HG02884 (cell line): ENCODE measurements around the gene SLC9A2.

Experiments
- ATAC-seq: cut with Tn5 transposase; IDR thresholded peaks from one replicate; pipeline ENCODE4 v1.9.1; 2021; ENCODE audit warnings: mild to moderate bottlenecking, moderate library complexity; ENCODE audit not compliant: unreplicated experiment

The SLC9A2 gene

DNA sequence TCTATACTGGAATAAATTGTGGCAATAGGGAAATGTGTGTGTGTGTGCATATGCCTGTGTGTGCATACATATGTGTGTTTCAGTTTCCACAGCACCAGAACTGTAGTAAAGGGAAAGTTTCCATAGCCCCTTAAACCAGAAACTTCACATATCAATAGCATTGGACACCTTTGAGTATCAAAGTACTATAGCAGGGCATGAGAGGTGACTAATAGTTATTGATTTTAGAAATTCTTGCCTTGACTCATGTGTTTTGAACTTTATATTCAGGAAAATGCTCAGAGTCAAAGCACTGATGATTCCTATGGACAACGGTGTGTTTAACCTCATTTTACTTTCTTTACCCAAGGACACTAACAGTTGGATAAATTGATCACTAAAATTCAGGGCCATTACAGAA lies 50.0 kb downstream of the SLC9A2 start:
- no peak for ATAC-seq

DNA sequence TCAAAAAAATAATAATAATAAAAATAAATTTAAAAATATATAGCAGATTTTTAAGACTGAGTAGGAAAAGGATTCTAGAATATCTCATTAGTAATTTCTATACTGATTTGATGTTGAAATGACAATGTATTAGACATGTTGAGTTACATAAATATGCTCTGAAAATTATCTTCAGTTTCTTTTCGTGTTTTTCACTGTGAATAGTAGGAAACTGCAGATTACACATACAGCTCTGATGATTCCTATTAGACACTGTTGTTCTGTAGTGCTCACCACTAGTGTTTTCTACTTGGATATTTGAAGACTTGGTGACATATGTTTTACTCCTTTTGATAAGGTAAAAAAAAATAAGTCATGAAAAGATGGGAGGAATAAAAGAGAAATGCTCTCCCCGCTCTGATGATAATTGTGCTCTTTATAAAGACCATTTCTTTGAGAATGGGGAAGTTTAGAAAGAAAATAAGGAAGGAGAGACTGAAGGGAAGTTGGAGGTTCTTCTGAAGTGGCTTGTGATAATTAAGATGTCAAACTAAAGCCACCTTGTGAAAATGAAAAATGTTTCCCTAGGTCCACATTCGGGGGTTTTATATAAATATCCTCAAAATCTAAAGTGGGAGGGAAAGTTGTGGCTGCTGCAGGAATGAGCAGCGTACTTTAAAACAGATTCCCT lies 52.9 kb downstream of the SLC9A2 start:
- ATAC-seq: no peak

DNA sequence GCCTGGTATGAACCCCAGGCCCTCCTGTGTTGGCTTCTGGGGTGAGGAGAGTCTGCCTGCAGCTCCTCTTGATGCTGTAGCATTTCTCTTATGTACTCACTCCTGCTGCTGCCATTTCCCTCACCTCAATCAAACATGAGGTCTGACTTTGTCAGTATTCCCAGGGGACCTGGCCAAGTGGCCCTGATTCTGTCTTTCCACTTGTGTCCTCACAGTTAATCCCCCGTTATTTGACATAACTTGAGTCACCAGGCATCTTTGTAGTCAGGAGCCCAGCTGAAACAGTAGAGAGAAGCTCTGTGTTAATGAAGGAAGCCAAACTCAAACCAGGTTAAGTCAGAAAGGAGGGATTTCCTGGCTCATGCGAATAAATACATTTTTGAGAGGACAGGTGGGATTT lies 55.0 kb downstream of the SLC9A2 start:
- no peak for ATAC-seq

DNA sequence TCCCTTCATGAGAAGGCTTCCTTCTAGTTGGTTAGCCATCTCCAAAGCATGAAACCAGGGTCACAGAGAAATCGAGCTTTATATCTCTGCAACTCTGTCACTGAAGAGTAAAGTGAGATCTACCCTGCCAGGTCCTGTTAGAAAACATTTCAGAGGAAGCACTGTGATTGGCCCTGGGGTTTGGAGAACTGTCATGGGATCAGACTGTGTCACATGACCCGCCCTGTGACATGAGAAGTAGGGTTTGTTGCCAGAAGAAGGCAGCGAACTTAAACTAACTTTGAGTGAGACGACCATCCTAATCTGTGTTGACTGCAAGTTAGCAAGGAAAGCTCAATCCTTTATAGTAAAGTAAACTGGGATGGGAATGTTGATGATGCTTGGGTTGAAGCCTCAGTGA lies 55.5 kb downstream of the SLC9A2 start:
- no peak for ATAC-seq

DNA sequence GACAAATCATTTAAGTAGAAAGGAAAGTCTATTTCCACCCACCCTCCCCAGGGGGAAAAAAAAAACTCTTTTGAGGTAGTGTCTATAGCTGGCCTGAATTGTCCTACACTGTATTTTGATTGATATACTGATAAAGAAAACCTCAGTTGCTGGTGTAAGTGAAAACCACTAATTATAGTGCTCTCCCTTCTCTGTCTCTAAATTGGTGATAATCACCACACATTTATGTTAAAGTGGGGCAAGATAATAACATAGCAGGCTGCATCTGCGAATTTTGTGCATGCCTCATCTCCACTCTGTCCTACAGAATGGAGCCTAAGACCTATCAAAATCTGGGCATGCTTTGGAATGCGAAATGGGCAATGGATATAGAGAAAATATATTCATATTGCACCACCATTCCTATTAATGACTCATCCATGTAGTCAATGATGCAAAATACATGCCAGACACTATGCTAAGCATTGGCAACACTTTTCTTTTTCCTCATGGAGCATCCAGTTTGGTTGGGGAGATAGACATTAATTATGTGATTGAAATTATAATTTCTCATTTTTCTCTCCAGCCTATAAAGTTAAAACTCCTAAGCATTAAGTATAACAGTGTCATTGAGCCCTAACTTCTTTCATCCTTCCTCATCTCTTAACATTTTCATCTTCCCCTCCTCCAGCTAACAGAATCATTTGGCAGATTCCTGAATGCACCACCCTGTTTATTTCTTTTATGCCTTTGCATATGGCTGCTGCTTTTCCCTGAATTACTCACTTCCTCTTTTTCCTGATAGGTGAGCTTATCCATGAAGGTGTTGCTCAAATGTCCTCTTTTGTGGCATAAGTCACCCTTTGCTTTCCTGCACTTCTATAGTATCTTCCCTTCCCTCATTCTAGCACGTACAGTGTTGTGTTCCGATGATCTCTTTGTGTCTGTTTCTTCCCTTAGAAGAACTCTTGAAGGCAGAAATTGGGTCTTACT lies 58.2 kb downstream of the SLC9A2 start:
- no peak for ATAC-seq

DNA sequence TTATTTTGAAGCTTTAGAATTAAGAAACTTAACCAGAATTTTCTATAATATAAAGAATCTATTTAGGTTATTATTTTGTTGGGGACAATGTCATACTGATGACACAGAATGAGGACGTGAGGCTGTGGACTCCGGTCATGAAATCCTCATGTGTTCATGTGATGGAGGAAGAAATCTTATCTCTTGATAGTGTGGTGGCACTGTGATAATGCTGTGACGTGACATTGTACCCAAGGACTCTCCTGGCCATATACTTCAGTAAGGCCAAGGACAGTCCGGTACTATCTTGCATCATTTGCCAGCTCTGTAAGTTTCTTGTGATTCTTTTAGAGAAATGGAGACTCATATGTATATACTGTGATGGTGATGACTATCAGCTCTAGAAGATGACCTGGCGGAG lies 59.1 kb downstream of the SLC9A2 start:
- ATAC-seq: no peak

DNA sequence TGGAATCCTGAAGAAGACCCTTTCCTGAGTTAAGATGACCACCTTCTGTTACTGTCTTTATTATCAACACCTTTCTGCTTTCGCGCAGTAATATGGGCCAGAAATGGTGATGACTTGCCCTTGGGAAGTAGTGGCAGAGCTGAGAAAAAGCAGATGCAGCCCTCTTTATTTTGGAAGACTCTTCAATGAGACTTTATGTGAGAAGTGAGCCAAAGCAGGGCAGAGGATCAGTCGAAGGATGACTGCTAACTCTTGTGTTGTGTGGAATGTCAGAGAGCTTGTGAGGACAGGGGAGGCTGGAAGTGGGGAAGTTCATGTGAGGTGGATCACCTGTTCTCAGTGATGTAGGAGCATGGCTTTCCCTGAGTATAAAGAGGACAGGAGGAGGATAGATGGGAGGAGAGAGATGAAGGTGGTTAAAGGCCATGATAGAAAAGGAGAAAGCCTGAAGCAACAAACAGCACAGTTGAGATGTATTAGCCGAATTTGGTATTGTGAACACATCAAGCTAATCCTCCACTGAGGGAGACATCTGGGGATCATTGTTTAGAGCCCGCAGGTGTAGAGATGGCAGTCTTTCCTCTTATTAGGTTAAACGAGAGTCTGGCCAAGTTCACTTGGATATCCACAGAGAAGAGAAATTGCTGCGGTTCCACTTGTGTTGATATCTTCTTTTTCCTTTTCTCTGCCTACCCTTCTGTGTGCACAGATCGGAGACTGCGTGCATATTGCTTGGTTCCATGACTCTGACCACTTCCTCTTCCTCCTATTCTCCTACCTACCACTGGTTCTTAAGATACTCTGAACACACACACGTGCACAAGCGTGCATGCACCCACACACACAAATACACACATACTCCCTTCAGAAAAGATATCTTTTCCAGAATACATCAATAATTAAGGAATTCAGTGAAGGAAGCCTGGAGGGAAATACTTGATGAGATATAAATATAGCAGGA lies 67.4 kb downstream of the SLC9A2 start:
- ATAC-seq: no peak

DNA sequence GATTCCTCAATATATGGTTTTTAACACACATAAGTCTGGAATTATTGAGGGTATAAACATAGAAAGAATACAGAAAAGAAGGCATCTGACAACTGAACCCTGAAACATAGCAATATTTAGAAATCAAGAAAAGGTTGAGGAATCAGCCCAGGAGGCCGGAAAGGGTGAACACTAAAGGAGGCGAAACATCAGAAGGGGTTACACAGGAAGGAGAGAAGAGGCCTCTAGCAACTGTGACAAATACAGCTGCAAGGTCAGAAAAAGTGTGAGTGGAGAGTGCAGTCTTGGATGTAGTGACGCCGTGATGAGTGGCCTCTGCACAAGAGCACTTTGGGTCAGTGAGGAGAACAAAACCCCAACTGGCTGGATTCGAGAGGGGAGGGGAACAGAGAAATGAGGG lies 70.7 kb downstream of the SLC9A2 start:
- no peak for ATAC-seq

DNA sequence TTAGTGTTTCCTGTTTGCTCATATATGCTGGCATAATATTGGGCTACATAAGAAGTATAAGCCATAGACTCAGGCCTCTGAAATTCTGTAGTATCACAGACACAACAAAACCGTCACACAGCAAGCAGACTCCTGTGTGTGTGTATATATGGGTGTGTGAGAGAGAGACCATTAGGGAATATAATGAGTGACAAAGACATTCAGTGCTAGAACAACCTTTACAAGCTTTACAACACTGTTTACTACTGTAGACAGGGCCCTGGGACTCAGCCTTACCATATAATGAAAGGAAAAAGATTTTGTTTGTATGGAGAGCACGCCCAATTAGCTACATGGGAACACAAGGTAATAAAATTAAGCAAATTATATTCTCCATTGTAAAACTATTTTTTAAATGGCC lies 77.1 kb downstream of the SLC9A2 start:
- no peak for ATAC-seq

DNA sequence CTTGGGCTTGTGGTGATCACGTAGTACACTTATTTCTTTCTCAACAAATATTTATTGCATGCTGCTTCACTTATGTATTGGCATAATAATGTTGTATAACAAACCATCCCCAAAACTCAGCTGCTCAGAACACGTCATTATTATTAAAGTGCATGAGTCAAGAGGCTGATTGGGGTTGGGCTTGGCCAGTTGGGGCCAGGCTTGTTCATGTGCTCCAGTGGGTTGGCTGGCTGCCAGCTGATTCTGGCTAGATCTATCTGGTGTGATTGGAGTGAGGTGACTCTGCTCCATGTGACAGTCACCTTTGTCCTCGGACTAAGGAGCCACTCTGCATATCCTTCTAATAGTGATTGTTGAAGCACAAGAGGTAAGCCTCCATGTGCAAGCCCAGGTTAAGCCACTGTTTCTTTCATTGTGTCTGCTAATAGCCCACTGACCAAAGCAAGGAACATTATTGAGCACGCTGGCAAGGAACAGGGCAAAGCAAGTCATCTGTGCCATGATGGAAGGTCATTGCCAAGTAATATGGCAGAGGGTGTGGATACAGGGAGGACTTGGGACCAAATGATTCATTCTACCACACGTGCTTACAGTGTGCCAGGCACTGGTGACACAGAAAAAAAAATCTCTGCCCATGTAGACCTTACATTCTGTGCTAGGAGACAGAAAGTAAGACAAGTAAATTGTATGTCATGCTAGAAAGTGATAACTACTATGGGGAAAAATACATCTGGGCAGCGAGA lies 79.2 kb downstream of the SLC9A2 start:
- ATAC-seq: no peak

DNA sequence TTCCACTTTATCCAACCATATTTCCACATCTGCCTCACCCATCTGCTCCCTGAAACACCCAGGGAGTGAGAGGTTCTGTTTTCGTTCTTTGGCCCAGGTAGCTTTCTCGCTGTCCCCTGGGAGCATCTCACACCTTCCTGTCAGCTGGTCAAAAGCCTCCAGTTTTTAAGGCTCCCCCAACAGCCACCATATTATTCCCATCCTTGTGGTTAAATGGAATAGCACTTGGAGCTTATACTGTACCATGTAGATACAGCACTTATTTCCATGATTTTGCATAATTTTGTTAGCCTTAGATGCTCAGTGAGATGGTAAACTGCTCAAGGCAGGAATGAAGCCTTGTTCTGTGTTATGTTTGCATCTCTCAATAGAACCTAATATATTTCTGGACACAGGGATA lies 84.0 kb downstream of the SLC9A2 start:
- ATAC-seq: no peak

DNA sequence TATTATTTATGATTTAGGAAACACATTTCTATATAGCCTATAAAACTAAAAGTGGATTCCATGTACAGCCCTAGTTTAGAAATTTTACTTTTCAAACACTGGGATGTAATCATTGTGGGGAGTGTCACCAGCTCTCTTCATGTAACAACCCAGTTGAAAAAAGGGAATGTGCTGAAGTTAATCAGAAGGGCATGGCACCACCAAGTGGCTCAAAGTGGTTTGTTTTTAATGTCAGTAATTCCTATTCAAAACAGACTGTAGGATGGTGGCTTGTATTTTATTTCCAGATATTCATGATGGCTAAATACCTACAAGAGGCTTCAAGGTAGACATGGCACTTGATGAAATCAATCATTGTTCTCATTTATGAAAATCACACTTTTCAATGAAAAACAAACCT lies 84.4 kb downstream of the SLC9A2 start:
- no peak for ATAC-seq

DNA sequence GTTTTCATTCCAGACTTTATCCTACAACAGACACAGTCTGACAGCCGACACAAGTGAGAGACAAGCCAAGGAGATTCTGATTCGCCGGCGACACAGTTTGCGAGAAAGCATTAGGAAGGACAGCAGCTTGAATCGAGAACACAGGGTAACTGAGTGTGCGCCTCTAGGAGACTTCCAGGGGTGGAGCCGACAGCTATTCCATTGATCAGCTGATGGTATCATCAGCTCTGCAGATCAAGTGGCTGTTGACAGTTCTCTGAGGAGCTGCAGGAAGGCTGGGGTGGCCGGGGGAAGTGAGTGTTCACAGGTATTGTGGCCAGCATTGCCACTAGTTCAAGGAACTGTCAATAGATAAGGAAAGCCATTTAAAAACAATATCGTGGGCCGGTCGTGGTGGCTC lies 85.2 kb downstream of the SLC9A2 start:
- no peak for ATAC-seq

DNA sequence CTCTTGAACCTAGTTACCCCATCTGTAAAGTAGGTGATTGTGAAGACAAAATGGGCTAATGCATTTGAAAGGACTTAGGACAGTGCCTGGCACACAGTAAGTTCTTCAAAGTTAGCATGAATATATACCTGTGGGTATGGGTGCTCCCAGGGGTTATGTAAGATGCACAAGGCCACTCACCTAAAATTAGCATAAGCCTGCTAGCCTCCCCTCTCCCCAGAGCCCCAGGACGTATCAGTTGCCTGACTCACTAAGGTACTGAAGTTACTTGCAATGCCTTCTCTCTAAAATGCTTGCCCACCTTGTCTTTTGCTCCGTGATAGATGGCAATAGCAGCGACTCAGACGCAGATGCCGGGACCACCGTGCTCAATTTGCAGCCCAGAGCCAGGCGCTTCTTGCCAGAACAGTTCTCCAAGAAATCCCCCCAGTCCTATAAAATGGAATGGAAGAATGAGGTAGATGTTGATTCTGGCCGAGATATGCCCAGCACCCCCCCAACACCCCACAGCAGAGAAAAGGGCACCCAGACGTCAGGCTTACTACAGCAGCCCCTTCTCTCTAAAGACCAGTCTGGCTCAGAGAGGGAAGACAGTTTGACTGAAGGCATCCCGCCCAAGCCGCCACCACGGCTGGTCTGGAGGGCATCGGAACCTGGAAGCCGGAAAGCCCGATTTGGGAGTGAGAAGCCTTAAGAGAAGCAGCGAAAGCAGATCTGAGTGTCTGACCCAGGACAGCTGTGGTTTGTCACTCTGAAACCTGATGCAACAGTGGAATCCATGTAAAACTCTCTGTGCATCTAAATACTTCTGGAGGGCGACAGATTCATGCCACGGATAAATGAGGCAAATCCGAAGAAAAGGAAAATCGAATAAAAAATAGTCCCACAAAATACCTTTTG lies 88.7 kb downstream of the SLC9A2 start:
- ATAC-seq: no peak

DNA sequence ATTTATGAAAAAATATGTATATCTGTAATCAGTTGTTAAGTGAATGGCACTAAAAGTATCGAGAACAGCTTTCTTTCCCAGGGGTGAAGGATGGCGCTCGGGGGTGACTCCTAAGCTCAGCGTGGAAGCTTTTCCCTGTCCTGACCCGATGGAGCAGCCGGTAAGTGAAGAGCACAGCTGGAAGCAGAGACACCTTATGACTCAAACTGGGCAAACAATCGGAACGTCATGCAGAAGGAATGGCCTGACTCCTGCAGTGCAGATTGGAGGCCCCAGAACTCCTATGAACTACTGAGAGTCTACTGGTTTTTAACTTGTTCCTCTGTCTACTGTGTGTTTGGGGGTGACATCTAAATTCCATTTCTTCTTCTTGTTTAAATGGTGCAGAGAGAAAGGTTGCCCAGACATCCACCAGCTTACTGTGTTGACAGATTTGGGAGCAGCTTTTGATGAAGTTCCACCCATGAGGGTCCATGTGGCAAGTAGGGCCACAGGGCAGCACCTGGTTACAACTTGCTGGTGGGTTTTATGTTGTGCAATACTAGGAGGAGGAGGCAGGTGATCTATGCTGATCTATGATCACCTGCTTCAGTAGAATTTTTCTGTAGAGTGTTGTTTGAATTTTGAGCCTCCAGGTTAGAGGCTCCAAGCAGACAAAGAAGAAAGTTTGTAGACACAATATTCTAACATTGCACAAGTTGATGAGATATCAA lies 89.7 kb downstream of the SLC9A2 start:
- ATAC-seq: no peak

DNA sequence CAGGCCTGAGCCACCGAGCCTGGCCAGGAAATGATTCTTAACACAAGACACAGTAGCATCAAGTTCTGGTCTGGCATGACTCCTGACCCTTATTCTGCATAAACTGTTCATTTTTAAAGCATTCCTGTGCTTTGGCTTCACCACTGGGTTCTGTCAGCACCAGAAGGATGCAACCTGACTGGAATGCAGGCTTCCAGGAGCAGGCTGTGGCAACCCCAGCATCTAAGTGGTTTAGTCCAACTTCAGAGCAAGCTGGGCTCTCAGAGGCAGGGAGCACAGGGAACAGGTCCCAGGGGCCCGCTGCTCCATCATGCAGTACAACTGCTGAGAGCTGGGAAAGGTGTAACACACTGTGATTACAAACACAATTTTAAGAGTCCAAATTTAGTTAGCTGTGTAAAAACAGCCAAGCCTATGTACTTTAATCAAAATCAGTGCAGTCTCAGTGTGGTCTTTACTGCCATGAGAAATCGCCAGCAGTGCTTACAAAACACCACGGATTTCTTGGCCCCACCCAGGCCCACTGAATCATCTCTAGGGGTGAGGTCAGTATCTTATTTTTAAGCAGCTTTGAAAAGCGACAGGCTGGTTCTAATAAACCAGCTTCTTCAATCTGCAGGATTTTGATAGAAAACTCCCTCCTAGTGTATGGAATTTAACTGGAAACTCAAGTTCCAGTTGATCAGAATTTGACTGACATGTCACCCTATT lies 98.1 kb downstream of the SLC9A2 start:
- no peak for ATAC-seq

DNA sequence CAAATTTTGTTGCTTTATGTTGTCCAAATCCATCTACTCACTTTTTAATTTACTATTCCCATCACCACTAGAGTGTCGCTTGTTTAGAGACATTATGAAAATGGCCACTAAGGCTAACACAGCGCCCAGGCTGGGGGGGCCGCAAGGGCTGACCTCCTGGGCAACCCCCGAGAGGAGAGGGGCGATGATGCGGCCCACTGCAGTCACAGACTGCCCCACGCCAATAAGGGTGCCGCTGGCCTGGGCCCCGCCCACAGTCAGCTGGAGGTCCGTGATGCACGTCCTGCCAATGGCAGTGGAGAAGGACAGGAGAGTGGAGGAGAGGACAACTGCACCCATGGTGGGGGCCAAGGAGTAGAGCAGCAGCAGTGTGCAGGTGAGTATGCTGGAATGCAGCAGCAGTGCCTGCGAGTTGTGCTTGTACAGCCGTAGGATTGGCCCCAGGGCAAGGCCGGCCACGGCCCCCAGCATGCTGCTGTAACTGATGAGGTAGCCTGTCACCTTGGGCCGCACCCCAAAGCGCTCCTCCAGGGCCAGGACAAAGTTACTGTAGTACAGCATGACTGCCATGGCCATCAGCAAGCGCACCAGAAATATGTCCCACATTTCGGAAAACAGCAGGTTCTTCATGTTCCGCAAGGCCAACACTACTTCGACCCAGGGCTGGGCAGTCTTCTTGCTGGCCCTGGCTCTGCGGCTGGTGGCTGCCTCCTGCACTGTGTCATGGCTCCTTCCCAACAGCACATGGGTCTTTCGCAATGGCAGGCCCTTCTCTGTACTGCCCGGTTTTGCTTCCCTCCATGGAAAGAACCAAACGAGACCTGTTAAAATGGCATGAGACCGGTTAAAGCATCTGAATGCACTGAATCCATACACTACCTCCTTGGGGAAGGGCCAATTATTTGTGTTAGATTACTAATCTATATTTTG lies 99.3 kb downstream of the SLC9A2 start:
- ATAC-seq: no peak
